HepG2 (cell line): ENCODE data around the gene KCTD1. TPM values are rescaled to one million over a fixed set of nuclear protein-coding genes. Genes with fewer than 3 reads are reported as not detected.

Source experiments
- ATAC-seq: fragments of 200-7000 bp; cut with Tn5 transposase; 3 replicates; pipeline ENCODE4 v1.9.1; 2020; ENCODE audit warnings: mild to moderate bottlenecking, moderate library complexity
- BruUV-seq: library from RNA; stranded (reverse); fragments of 400-500 nt; replicated peaks from 2 replicates; lab custom pipeline; 2021; lab: Mats Ljungman, UMichigan
- CTCF ChIA-PET: fragments of 300-600 bp; formaldehyde crosslinking; extraction: SDS; loops from one replicate; lab custom pipeline; 2021; ENCODE audit warnings: low total read pairs, inconsistent platforms, low intra/inter-chr PET ratio; lab: Yijun Ruan, JAX
- POLR2A ChIA-PET: fragments of 350-600 bp; sonication (Branson Sonifier 250); formaldehyde crosslinking; loops from one replicate; lab custom pipeline; 2020; ENCODE audit warnings: antibody characterized with exemption, inconsistent platforms; lab: Yijun Ruan, JAX
- DNase-seq: peaks from one replicate; pipeline ENCODE4 v3.0.0-alpha.2; 2015; ENCODE audit warnings: low spot score
- FAIRE-seq: peaks from 3 replicates; lab custom pipeline; 2011; peaks lifted over from hg19 to GRCh38; lab: Jason Lieb, UNC
- H2AFZ ChIP-seq: one replicate; pipeline ENCODE4 v1.6.1; 2011; ENCODE audit warnings: low read length, inconsistent platforms
- H3K27ac ChIP-seq: fragments of 300-600 bp; 3 replicates; pipeline ENCODE4 v1.8.0; 2011; ENCODE audit warnings: mixed run types, mild to moderate bottlenecking, mixed read lengths, low read length, inconsistent platforms; ENCODE audit not compliant: insufficient read depth; ENCODE audit errors: extremely low read length
- H3K27me3 ChIP-seq, 2 experiments: fragments of 200-600 bp in 1 of 2; 2 replicates in 1 of 2; 3 replicates in 1 of 2; pipeline versions ENCODE4 v1.6.0 to v1.8.0; 2011; ENCODE audit warnings: low read length in 2 of 2, mild to moderate bottlenecking in 2 of 2, moderate library complexity in 2 of 2, inconsistent platforms in 1 of 2; ENCODE audit not compliant: insufficient read depth in 2 of 2, control insufficient read depth in 1 of 2
- H3K36me3 ChIP-seq, 2 experiments: fragments of 200-600 bp in 1 of 2; replicated peaks in 1 of 2; 2 replicates in 1 of 2; 3 replicates in 1 of 2; pipeline versions ENCODE4 v1.5.1 to v1.8.0; 2011; ENCODE audit warnings: low read length in 2 of 2, inconsistent platforms in 1 of 2; ENCODE audit not compliant: insufficient read depth in 2 of 2, control insufficient read depth in 1 of 2
- H3K4me1 ChIP-seq: 2 replicates; pipeline ENCODE4 v1.5.1; 2012; ENCODE audit warnings: low read length, inconsistent platforms; ENCODE audit not compliant: insufficient read depth
- H3K4me2 ChIP-seq: 2 replicates; pipeline ENCODE4 v1.6.0; 2011; ENCODE audit warnings: low read depth, low read length, inconsistent platforms
- H3K4me3 ChIP-seq, 3 experiments: fragments of 200-600 bp in 1 of 3; sonication (generic), shearing (Covaris generic) in 1 of 3; replicated peaks in 1 of 3; 2 replicates each; pipeline ENCODE4 v1.5.1; 2011 to 2016; ENCODE audit warnings: low read length in 3 of 3, inconsistent platforms in 2 of 3, low read depth in 2 of 3, mild to moderate bottlenecking in 2 of 3, control low read depth in 1 of 3, mixed read lengths in 1 of 3; ENCODE audit not compliant: insufficient read depth in 1 of 3
- H3K79me2 ChIP-seq: one replicate; pipeline ENCODE4 v1.6.1; 2011; ENCODE audit warnings: low read length, inconsistent platforms; ENCODE audit not compliant: insufficient read depth
- H3K9ac ChIP-seq: 2 replicates; pipeline ENCODE4 v1.6.0; 2011; ENCODE audit warnings: mild to moderate bottlenecking, low read depth, low read length, inconsistent platforms; ENCODE audit not compliant: insufficient read depth
- H3K9me3 ChIP-seq: 2 replicates; pipeline ENCODE4 v1.5.1; 2012; ENCODE audit warnings: mild to moderate bottlenecking, low read length
- H4K20me1 ChIP-seq: 2 replicates; pipeline ENCODE4 v1.6.0; 2011; ENCODE audit warnings: inconsistent platforms, mild to moderate bottlenecking, low read length, moderate library complexity; ENCODE audit not compliant: insufficient read depth
- ATF6 ChIP-seq: sonication (generic); formaldehyde crosslinking; conservative IDR thresholded peaks from 2 replicates; pipeline ENCODE4 v1.4.0; 2020; ENCODE audit warnings: missing genetic modification reagents
- JUND ChIP-seq: sonication (generic); formaldehyde crosslinking; IDR thresholded peaks from 2 replicates; pipeline ENCODE4 v1.8.0; 2022; ENCODE audit warnings: mild to moderate bottlenecking, missing genetic modification reagents
- KLF13 ChIP-seq: sonication (generic); formaldehyde crosslinking; IDR thresholded peaks from 2 replicates; pipeline ENCODE4 v1.4.0; 2020; ENCODE audit warnings: mild to moderate bottlenecking, missing genetic modification reagents
- TAF15 ChIP-seq: fragments of 200-400 bp; formaldehyde crosslinking; IDR thresholded peaks from one replicate; pipeline ENCODE4 v1.6.1; 2018; ENCODE audit warnings: mild to moderate bottlenecking, low read depth, low read length; ENCODE audit not compliant: poor library complexity, severe bottlenecking
- ZFYVE20 ChIP-seq: sonication (generic); formaldehyde crosslinking; IDR thresholded peaks from 2 replicates; pipeline ENCODE4 v1.8.0; 2023; ENCODE audit warnings: low read depth, mild to moderate bottlenecking, moderate library complexity, missing genetic modification reagents, borderline replicate concordance
- ZNF547 ChIP-seq: sonication (generic); formaldehyde crosslinking; IDR thresholded peaks from 2 replicates; pipeline ENCODE4 v1.5.1; 2020; ENCODE audit warnings: mild to moderate bottlenecking, missing genetic modification reagents
- ZNF552 ChIP-seq: sonication (generic); formaldehyde crosslinking; IDR thresholded peaks from 2 replicates; pipeline ENCODE4 v1.9.0; 2022; ENCODE audit warnings: missing genetic modification reagents, mild to moderate bottlenecking, borderline replicate concordance
- ZNF772 ChIP-seq: sonication (generic); formaldehyde crosslinking; IDR thresholded peaks from 2 replicates; pipeline ENCODE4 v1.5.0; 2020; ENCODE audit warnings: mild to moderate bottlenecking, missing genetic modification reagents
- WGBS: methylation state at CpG from one replicate; pipeline ENCODE4 v1.1.6; 2017; ENCODE audit warnings: low lambda C conversion rate; 5-methylcytosine and 5-hydroxymethylcytosine counted together
- in situ Hi-C: cut with HindIII; loops from 2 replicates; pipeline ENCODE4 v1.10.0; 2017; ENCODE audit warnings: low pct_unique_long_range_greater_than_20kb; ENCODE audit not compliant: extremely low pct_ligation_motif_present
- intact Hi-C: fragments of 100-400 bp; cut with micrococcal nuclease; formaldehyde crosslinking; loops from one replicate; pipeline ENCODE4 v1.10.0; 2022; ENCODE audit not compliant: unreplicated experiment
- polyA plus RNA-seq, 8 experiments: library from polyadenylated mRNA; depleted of rRNA in 3 of 8; stranded (reverse) in 7 of 8; unstranded in 1 of 8; fragments of >200 nt; fragmentation: Illumina TruSeq in 4 of 8; extraction: Trizol in 4 of 8; gene quantifications; 2 replicates each; pipeline versions ENCODE4 v1.2.1 to v1.2.3, GENCODE V29; 2011 to 2016; ENCODE audit warnings: low read depth in 4 of 8, missing spikeins in 1 of 8, mixed read lengths in 1 of 8; ENCODE audit not compliant: insufficient read depth in 1 of 8
- total RNA-seq, 5 experiments: library from RNA; depleted of rRNA; stranded (reverse); fragments of >200 nt; fragmentation: Illumina TruSeq; extraction: Trizol; gene quantifications; 2 replicates each; pipeline ENCODE4 v1.2.3, GENCODE V29; 2016; ENCODE audit warnings: low read depth in 1 of 5
- TF ChIP-seq, protein P1 (sequence below): sonication (generic); formaldehyde crosslinking; IDR thresholded peaks from 2 replicates; pipeline ENCODE4 v1.4.0; 2020; ENCODE audit warnings: missing genetic modification reagents
- TF ChIP-seq, protein P2 (sequence below): IDR thresholded peaks from 2 replicates; pipeline ENCODE4 v1.6.1; 2012; ENCODE audit warnings: low read depth, low read length, improper control_type of control experiment

The KCTD1 gene
- total and polyA plus RNA-seq, 2 of the 13 experiments (the other 11 are each of a cell fraction or from before 2014, with no cell fraction given) = 2.7 to 6.8 TPM

DNA sequence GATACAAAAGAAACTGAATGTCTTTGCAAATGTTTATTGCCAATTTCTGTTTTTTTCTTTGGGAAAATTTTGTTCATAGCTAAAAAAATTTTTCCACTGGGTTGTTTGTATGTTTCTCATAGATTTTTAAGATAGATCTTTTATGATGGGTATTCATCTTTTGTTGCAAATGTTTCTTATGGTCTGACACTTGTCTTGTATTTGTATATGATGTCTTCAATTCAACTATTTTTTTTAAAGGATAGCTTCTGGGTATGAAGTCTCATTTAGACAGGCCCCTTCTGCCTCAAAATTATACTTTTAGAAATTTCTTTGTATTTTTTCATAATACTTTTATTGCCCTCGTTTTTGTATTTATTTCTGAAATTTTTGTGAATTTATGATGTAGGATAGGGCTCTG, 73.8 kb downstream of the KCTD1 start:
- H3K27ac ChIP-seq = no peak overlapping the region
- no peak overlapping the region for H3K4me2 ChIP-seq
- BruUV-seq = no TSS peak
- 63% methylated on average over 1 of the region's 1 CpG for WGBS
- no peak overlapping the region for H3K9ac ChIP-seq
- H3K36me3 ChIP-seq = no peaks in the 10 kb centered on the region
- H3K9me3 ChIP-seq = no peaks in the 10 kb centered on the region
- intact Hi-C loops = no loop called here
- in situ Hi-C loops = no loop called here
- DNase-seq (no peak), FAIRE-seq (no peak), ATAC-seq (no peak)
- CTCF ChIA-PET = no interaction called here
- no peak overlapping the region for H2AFZ ChIP-seq
- H3K4me1 ChIP-seq = no peaks in the 10 kb centered on the region
- H3K4me3 ChIP-seq = no peak overlapping the region
- H3K79me2 ChIP-seq = no peaks in the 10 kb centered on the region
- POLR2A ChIA-PET = no interaction called here
- TF ChIP-seq ZNF772 (no peak), TAF15 (no peak), ATF6 (CRISPR knock-in tag) (no peak), KLF13 (CRISPR knock-in tag) (no peak), ZNF547 (CRISPR knock-in tag) (no peak), ZFYVE20 (no peak), JUND (CRISPR knock-in tag) (no peak), ZNF552 (CRISPR knock-in tag) (no peak)
- TF ChIP-seq, protein P1, sequence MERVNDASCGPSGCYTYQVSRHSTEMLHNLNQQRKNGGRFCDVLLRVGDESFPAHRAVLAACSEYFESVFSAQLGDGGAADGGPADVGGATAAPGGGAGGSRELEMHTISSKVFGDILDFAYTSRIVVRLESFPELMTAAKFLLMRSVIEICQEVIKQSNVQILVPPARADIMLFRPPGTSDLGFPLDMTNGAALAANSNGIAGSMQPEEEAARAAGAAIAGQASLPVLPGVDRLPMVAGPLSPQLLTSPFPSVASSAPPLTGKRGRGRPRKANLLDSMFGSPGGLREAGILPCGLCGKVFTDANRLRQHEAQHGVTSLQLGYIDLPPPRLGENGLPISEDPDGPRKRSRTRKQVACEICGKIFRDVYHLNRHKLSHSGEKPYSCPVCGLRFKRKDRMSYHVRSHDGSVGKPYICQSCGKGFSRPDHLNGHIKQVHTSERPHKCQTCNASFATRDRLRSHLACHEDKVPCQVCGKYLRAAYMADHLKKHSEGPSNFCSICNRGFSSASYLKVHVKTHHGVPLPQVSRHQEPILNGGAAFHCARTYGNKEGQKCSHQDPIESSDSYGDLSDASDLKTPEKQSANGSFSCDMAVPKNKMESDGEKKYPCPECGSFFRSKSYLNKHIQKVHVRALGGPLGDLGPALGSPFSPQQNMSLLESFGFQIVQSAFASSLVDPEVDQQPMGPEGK (CRISPR knock-in tag) = no peak
- TF ChIP-seq, protein P2, sequence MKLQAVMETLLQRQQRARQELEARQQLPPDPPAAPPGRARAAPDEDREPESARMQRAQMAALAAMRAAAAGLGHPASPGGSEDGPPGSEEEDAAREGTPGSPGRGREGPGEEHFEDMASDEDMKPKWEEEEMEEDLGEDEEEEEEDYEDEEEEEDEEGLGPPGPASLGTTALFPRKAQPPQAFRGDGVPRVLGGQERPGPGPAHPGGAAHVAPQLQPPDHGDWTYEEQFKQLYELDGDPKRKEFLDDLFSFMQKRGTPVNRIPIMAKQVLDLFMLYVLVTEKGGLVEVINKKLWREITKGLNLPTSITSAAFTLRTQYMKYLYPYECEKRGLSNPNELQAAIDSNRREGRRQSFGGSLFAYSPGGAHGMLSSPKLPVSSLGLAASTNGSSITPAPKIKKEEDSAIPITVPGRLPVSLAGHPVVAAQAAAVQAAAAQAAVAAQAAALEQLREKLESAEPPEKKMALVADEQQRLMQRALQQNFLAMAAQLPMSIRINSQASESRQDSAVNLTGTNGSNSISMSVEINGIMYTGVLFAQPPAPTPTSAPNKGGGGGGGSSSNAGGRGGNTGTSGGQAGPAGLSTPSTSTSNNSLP = no peak
- H3K27me3 ChIP-seq = no peaks in the 10 kb centered on the region
- H4K20me1 ChIP-seq = no peaks in the 10 kb centered on the region
